ENCODE results near the gene BTAF1. TPM values are rescaled to one million over a fixed set of nuclear protein-coding genes. Genes with fewer than 3 reads are reported as not detected.

BTAF1 gene
- total RNA-seq, 4 donors from 2014 or later: 25.1 to 81.7 (median 36.2) TPM

DNA sequence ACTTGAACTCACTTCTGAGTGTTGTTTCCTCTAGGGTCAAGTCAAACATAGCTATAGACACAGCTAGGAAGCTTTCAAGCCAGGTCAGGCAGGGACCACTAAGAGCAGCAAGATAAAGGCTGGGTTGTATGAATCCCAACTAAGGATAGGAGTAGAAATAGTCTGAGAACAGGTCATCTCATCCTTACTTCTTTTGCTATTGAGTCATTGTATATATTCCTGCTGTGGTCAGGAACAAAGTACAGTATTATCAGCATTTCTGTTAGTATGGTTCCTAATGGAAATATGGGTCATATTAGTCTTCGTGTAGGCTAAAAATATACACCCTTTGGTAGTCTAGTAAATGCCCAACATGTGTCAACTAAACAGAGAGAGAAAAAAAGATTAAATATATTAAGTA is 145.3 kb downstream of the BTAF1 start:
- no peak overlapping the region for H3K4me3 ChIP-seq
- no peaks in the 10 kb centered on the region for H3K4me1 ChIP-seq
- no peaks in the 10 kb centered on the region for H3K9me3 ChIP-seq
- H3K36me3 ChIP-seq: peaks cover 0 to 11% of the 10 kb centered on the region in 2 donors
- TF ChIP-seq EP300 (IDR thresholded peaks at IDR 0.05): no peak
- TF ChIP-seq POLR2A (IDR thresholded peaks at IDR 0.05): no peak
- TF ChIP-seq, protein P1, sequence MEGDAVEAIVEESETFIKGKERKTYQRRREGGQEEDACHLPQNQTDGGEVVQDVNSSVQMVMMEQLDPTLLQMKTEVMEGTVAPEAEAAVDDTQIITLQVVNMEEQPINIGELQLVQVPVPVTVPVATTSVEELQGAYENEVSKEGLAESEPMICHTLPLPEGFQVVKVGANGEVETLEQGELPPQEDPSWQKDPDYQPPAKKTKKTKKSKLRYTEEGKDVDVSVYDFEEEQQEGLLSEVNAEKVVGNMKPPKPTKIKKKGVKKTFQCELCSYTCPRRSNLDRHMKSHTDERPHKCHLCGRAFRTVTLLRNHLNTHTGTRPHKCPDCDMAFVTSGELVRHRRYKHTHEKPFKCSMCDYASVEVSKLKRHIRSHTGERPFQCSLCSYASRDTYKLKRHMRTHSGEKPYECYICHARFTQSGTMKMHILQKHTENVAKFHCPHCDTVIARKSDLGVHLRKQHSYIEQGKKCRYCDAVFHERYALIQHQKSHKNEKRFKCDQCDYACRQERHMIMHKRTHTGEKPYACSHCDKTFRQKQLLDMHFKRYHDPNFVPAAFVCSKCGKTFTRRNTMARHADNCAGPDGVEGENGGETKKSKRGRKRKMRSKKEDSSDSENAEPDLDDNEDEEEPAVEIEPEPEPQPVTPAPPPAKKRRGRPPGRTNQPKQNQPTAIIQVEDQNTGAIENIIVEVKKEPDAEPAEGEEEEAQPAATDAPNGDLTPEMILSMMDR (IDR thresholded peaks at IDR 0.05): no peak
- no peak for TF ChIP-seq POLR2AphosphoS5 (IDR thresholded peaks at IDR 0.05)
- ATAC-seq: no peak
- 50 to 57% methylated on average over 1 of the region's 1 CpG for WGBS, 2 donors (ENCODE audit: low coverage in 1 of 2)
- H3K27me3 ChIP-seq: no peaks in the 10 kb centered on the region
- H3K27ac ChIP-seq: no peak overlapping the region

DNA sequence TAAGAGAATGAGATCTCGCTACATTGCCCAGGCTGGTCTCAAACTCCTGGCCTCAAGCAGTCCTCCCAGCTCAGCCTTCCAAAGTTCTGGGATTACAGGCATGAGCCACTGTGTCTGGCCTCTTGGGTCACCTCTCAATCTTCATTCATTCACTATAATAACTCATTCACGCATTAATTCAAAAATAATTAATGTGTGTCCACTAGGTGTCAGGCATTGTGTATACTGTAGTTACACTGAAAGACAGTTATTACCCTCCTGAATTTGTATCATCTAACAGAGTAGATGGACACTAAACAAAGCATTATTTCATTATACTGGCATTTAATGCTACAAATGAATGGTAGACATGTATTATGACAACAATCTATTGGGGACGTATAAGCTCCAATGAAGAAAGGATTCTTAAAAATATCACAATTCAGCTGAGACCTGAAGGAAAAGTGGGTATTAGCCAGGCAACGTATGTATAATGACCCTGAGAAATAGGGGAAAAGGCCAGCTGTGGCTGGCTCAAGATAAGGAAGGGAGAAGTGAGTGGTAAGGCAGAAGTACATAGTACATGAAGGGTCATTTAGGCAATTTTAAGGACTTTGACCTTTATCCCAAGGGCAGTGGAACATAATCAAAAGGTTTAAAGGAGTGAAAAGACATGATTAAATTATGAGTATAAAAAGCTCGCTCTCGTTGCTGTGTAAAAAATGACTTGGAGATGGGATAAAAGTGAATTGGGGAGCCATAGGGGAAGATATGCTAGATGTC is 150.7 kb downstream of the BTAF1 start:
- Histone ChIP-seq H3K9me3 (no peaks in the 10 kb centered on the region), H3K36me3 (peaks cover 0 to 34% of the 10 kb centered on the region in 2 donors), H3K27ac (no peak overlapping the region), H3K4me1 (peaks cover 0 to 14% (median 3%) of the 10 kb centered on the region in 3 donors), H3K4me3 (no peak overlapping the region), H3K27me3 (no peaks in the 10 kb centered on the region)
- TF ChIP-seq POLR2A (IDR thresholded peaks at IDR 0.05): no peak
- TF ChIP-seq POLR2AphosphoS5 (IDR thresholded peaks at IDR 0.05): no peak
- TF ChIP-seq, protein P1 (IDR thresholded peaks at IDR 0.05): no peak
- no peak for TF ChIP-seq EP300 (IDR thresholded peaks at IDR 0.05)
- WGBS, 2 donors (ENCODE audit: low coverage in 1 of 2): 62 to 64% methylated on average over 6 of the region's 6 CpGs
- ATAC-seq: no peak

DNA sequence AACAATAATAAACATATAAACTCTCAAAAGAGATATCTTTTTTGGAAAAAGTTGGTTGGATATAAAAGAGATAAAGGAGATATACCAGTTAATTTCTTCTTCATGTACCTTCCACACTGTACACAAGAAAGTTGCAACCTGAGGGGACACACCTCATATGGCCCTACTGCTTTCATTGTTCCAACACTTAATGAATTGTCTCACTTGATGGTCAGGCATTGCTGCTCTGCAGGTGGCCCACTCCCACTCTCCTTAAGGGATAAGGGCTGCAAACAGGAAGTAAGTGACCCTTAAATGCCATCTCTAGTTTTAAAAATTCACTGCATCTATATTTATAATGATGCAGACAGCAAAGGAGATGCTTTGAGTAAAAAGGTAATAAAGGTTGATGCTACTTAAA is 152.3 kb downstream of the BTAF1 start:
- Histone ChIP-seq H3K36me3 (peaks cover 0 to 48% of the 10 kb centered on the region in 2 donors), H3K9me3 (no peaks in the 10 kb centered on the region), H3K27ac (no peak overlapping the region), H3K4me1 (peaks cover 0 to 14% (median 3%) of the 10 kb centered on the region in 3 donors), H3K27me3 (no peaks in the 10 kb centered on the region), H3K4me3 (no peak overlapping the region)
- TF ChIP-seq POLR2AphosphoS5 (IDR thresholded peaks at IDR 0.05) (no peak), EP300 (IDR thresholded peaks at IDR 0.05) (no peak), POLR2A (IDR thresholded peaks at IDR 0.05) (no peak)
- TF ChIP-seq, protein P1 (IDR thresholded peaks at IDR 0.05): no peak
- ATAC-seq: no peak

DNA sequence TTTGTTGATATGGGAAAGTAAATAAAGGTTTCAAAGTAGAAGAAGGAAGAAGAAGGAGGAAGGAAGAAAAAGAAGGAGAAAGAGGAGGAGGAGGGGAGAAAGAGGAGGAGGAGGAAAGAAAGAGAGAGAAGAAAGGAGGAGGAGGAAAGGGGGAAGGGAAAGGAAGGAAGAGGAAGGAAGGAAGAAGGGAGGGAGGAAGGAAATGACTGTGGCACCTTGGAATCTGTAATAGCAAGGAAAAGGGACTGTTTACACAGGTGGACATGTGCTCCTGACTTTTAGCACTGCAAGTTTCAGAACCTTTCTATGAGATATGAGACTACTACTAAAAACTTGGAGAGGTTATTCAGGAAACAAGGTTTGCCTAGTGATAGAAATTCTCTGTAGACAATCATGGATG is 153.2 kb downstream of the BTAF1 start:
- H3K27ac ChIP-seq: no peak overlapping the region
- ATAC-seq: no peak
- no peaks in the 10 kb centered on the region for H3K9me3 ChIP-seq
- H3K27me3 ChIP-seq: no peaks in the 10 kb centered on the region
- no peak overlapping the region for H3K4me3 ChIP-seq
- peaks cover 0 to 53% of the 10 kb centered on the region in 2 donors for H3K36me3 ChIP-seq
- TF ChIP-seq EP300 (IDR thresholded peaks at IDR 0.05): no peak
- no peak for TF ChIP-seq POLR2AphosphoS5 (IDR thresholded peaks at IDR 0.05)
- TF ChIP-seq, protein P1 (IDR thresholded peaks at IDR 0.05): no peak
- no peak for TF ChIP-seq POLR2A (IDR thresholded peaks at IDR 0.05)
- peaks cover 0 to 14% (median 3%) of the 10 kb centered on the region in 3 donors for H3K4me1 ChIP-seq

DNA sequence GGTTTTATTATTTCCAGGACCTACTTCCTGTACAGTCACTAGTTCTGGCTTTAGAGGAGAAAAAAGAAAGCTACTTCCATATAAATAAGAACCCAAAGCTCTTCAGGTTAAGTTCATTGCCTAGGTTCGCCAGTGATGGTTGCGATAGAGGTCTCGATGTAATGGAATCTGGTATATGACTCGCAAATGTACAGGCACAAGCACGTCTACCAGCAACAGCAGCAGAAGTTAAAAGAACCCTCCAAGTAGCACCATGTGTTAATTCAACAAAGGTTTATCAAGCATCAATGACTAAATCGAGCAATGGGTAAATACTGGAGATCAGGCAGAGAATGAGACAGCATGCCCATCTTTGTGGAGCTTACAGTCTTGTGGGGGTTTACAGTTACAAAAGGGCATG is 155.4 kb downstream of the BTAF1 start:
- Histone ChIP-seq H3K36me3 (peaks cover 0 to 45% of the 10 kb centered on the region in 2 donors), H3K27me3 (no peaks in the 10 kb centered on the region), H3K4me3 (no peak overlapping the region), H3K4me1 (peaks cover 5 to 35% (median 5%) of the 10 kb centered on the region in 3 donors), H3K9me3 (no peaks in the 10 kb centered on the region), H3K27ac (no peak overlapping the region)
- no peak for TF ChIP-seq POLR2A (IDR thresholded peaks at IDR 0.05)
- no peak for TF ChIP-seq EP300 (IDR thresholded peaks at IDR 0.05)
- TF ChIP-seq, protein P1 (IDR thresholded peaks at IDR 0.05): no peak
- no peak for TF ChIP-seq POLR2AphosphoS5 (IDR thresholded peaks at IDR 0.05)
- no peak for ATAC-seq
- WGBS, 2 donors (ENCODE audit: low coverage in 1 of 2): 97 to 100% methylated on average over 3 to 5 of the region's 6 CpGs
